CD4-positive, alpha-beta T cell treated with Interleukin-12 subunit alpha and Interleukin-12 subunit beta, for 1 hour (primary cell): ENCODE results near the gene FNDC3A.
"Not testable (repeated sequence)": the region's sequence is repeated elsewhere in the genome, so short reads cannot be mapped to it uniquely, and the experiment has no call there.

Source experiments
- DNase-seq: peaks from one replicate; pipeline ENCODE4 v3.0.0-alpha.2; 2020

Gene FNDC3A

GRCh38 chr13:49148405-49148804 is 172.7 kb downstream of the FNDC3A start:
- no peak for DNase-seq

- not testable (repeated sequence) for DNase-seq
Observed at GRCh38 chr13:49157955-49158584, 182.4 kb downstream of the FNDC3A start.

GRCh38 chr13:49163162-49163561 is 187.4 kb downstream of the FNDC3A start:
- not testable (repeated sequence) for DNase-seq

- DNase-seq = no peak
Observed at GRCh38 chr13:49164712-49165111, 189.0 kb downstream of the FNDC3A start.

- DNase-seq = no peak
Observed at GRCh38 chr13:49165798-49166752, 190.4 kb downstream of the FNDC3A start.

- DNase-seq = no peak
Observed at GRCh38 chr13:49171359-49171758, 195.6 kb downstream of the FNDC3A start.

- no peak for DNase-seq
Observed at GRCh38 chr13:49183672-49184325, 208.1 kb downstream of the FNDC3A start.

- DNase-seq = no peak
Observed at GRCh38 chr13:49184621-49185020, 208.9 kb downstream of the FNDC3A start.

- no peak for DNase-seq
Observed at GRCh38 chr13:49185264-49185663, 209.6 kb downstream of the FNDC3A start.

GRCh38 chr13:49190901-49191300 is 215.2 kb downstream of the FNDC3A start:
- no peak for DNase-seq

GRCh38 chr13:49206641-49207040 is 230.9 kb downstream of the FNDC3A start:
- DNase-seq = no peak

- no peak for DNase-seq
Observed at GRCh38 chr13:49208619-49209018, 232.9 kb downstream of the FNDC3A start.

- no peak for DNase-seq
Observed at GRCh38 chr13:49210114-49210513, 234.4 kb downstream of the FNDC3A start.

GRCh38 chr13:49210669-49211068 is 235.0 kb downstream of the FNDC3A start:
- DNase-seq = no peak

- no peak for DNase-seq
Observed at GRCh38 chr13:49213539-49213938, 237.8 kb downstream of the FNDC3A start.

- no peak for DNase-seq
Observed at GRCh38 chr13:49213997-49214916, 238.5 kb downstream of the FNDC3A start.

GRCh38 chr13:49214917-49215376 is 239.2 kb downstream of the FNDC3A start:
- DNase-seq = peak; percentile 56

- DNase-seq = no peak
Observed at GRCh38 chr13:49216334-49216733, 240.6 kb downstream of the FNDC3A start.

- DNase-seq = no peak
Observed at GRCh38 chr13:49217962-49218492, 242.3 kb downstream of the FNDC3A start.

- no peak for DNase-seq
Observed at GRCh38 chr13:49218493-49219051, 242.9 kb downstream of the FNDC3A start.

- no peak for DNase-seq
Observed at GRCh38 chr13:49219647-49220035, 243.9 kb downstream of the FNDC3A start.
